ENCODE data around the gene DOK6. TPM values are rescaled to one million over a fixed set of nuclear protein-coding genes. Genes with fewer than 3 reads are reported as not detected.

DOK6 gene
- total RNA-seq, 1 experiment from 2014 or later = not detected

- H3K4me1 Mint-ChIP-seq (ENCODE audit: low read depth, unreplicated experiment) = no peaks in the 10 kb centered on the region
- H3K4me3 Mint-ChIP-seq (ENCODE audit: low read depth, unreplicated experiment) = no peak overlapping the region
- H3K9me3 Mint-ChIP-seq (ENCODE audit: low read depth, unreplicated experiment) = no peaks in the 10 kb centered on the region
- H3K36me3 Mint-ChIP-seq (ENCODE audit: insufficient read depth, unreplicated experiment) = no peaks in the 10 kb centered on the region
- CTCF ChIA-PET = interaction anchor here (1.0 kb wide), 1 partner anchor 9 kb away, joined by 3 read pairs; no protein-coding TSS in a partner anchor
- intact Hi-C loops (cut with micrococcal nuclease; ENCODE audit: unreplicated experiment) = no loop called here
- H3K27me3 Mint-ChIP-seq (ENCODE audit: unreplicated experiment) = no peaks in the 10 kb centered on the region
- DNase-seq = peak; percentile 12
- H3K27ac Mint-ChIP-seq (ENCODE audit: unreplicated experiment) = peak overlapping the region; percentile 71
- TF ChIP-seq CTCF (IDR thresholded peaks at IDR 0.05; ENCODE audit: unreplicated experiment) = no peak
- BruUV-seq (replicated peaks) = no TSS peak
Measured at GRCh38 chr18:69580107-69580506, 179.4 kb downstream of the DOK6 start.

- no peaks in the 10 kb centered on the region for H3K9me3 Mint-ChIP-seq (ENCODE audit: low read depth, unreplicated experiment)
- H3K4me3 Mint-ChIP-seq (ENCODE audit: low read depth, unreplicated experiment) = no peak overlapping the region
- CTCF ChIA-PET = no interaction called here
- H3K4me1 Mint-ChIP-seq (ENCODE audit: low read depth, unreplicated experiment) = no peaks in the 10 kb centered on the region
- H3K36me3 Mint-ChIP-seq (ENCODE audit: insufficient read depth, unreplicated experiment) = no peaks in the 10 kb centered on the region
- H3K27ac Mint-ChIP-seq (ENCODE audit: unreplicated experiment) = no peak overlapping the region
- intact Hi-C loops (cut with micrococcal nuclease; ENCODE audit: unreplicated experiment) = no loop called here
- no peak for TF ChIP-seq CTCF (IDR thresholded peaks at IDR 0.05; ENCODE audit: unreplicated experiment)
- no peaks in the 10 kb centered on the region for H3K27me3 Mint-ChIP-seq (ENCODE audit: unreplicated experiment)
- BruUV-seq (replicated peaks) = no TSS peak
- no peak for DNase-seq
Measured at GRCh38 chr18:69584429-69584828, 183.7 kb downstream of the DOK6 start.

- Mint-ChIP-seq H3K4me3 (ENCODE audit: low read depth, unreplicated experiment) (no peak overlapping the region), H3K27ac (ENCODE audit: unreplicated experiment) (no peak overlapping the region), H3K27me3 (ENCODE audit: unreplicated experiment) (no peaks in the 10 kb centered on the region), H3K36me3 (ENCODE audit: insufficient read depth, unreplicated experiment) (no peaks in the 10 kb centered on the region), H3K9me3 (ENCODE audit: low read depth, unreplicated experiment) (no peaks in the 10 kb centered on the region), H3K4me1 (ENCODE audit: low read depth, unreplicated experiment) (no peaks in the 10 kb centered on the region)
- DNase-seq = no peak
- intact Hi-C loops (cut with micrococcal nuclease; ENCODE audit: unreplicated experiment) = no loop called here
- BruUV-seq (replicated peaks) = no TSS peak
- CTCF ChIA-PET = no interaction called here
- TF ChIP-seq CTCF (IDR thresholded peaks at IDR 0.05; ENCODE audit: unreplicated experiment) = no peak
Measured at GRCh38 chr18:69585696-69586095, 185.0 kb downstream of the DOK6 start.

GRCh38 chr18:69586537-69586936, 185.8 kb downstream of the DOK6 start:
- no peak overlapping the region for H3K4me3 Mint-ChIP-seq (ENCODE audit: low read depth, unreplicated experiment)
- no peak overlapping the region for H3K27ac Mint-ChIP-seq (ENCODE audit: unreplicated experiment)
- intact Hi-C loops (cut with micrococcal nuclease; ENCODE audit: unreplicated experiment) = no loop called here
- no peak for DNase-seq
- H3K36me3 Mint-ChIP-seq (ENCODE audit: insufficient read depth, unreplicated experiment) = no peaks in the 10 kb centered on the region
- CTCF ChIA-PET = no interaction called here
- no TSS peak for BruUV-seq (replicated peaks)
- TF ChIP-seq CTCF (IDR thresholded peaks at IDR 0.05; ENCODE audit: unreplicated experiment) = no peak
- H3K27me3 Mint-ChIP-seq (ENCODE audit: unreplicated experiment) = no peaks in the 10 kb centered on the region
- H3K4me1 Mint-ChIP-seq (ENCODE audit: low read depth, unreplicated experiment) = no peaks in the 10 kb centered on the region
- H3K9me3 Mint-ChIP-seq (ENCODE audit: low read depth, unreplicated experiment) = no peaks in the 10 kb centered on the region

All from Calu3 (cell line).